ENCODE measurements around the gene CFAP91.

The CFAP91 gene

DNA sequence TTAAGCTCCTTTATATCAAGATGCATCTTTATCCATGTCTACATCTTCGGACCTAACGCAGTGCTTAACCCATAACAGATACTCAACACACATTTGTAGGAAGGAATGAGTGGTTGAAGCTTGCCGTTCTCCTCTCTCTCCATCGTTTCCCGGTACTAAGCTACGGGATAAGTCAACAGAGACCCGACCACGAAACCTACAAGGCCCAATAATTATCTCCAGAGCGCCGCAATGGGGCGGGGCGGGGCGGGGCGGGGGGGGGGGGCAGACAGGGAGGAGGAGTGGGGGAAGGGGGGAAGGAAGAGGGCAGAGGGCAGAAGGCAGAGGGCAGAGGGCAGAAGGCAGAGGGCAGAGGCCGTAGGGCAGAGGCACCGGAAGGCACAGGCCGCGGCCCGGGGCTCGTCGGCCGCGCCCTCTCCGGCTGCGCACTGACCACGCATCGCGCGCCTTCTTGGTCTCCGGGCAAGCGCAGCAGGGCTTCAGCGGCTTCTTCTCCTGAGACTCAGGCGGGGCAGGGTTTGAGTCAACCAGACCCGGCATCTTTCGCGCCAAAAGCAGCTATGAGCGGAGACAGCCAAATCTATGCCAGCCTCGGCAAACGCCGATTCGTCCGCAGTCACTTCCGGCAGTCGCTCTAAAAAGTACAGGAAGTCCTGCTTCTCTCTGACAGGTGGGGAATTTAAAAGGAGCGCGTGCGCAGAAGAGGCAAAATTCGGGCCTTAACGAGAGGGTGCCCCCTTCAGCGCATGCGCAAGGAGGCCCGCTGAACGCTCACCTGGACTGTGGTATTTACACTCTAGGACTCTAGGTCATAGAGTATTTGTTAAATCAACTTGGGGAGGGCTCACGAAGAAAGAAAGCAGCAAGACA is 25.8 kb upstream of the CFAP91 start, which contains the start of gene COX17 (continued):
- TF ChIP-seq, protein P1, sequence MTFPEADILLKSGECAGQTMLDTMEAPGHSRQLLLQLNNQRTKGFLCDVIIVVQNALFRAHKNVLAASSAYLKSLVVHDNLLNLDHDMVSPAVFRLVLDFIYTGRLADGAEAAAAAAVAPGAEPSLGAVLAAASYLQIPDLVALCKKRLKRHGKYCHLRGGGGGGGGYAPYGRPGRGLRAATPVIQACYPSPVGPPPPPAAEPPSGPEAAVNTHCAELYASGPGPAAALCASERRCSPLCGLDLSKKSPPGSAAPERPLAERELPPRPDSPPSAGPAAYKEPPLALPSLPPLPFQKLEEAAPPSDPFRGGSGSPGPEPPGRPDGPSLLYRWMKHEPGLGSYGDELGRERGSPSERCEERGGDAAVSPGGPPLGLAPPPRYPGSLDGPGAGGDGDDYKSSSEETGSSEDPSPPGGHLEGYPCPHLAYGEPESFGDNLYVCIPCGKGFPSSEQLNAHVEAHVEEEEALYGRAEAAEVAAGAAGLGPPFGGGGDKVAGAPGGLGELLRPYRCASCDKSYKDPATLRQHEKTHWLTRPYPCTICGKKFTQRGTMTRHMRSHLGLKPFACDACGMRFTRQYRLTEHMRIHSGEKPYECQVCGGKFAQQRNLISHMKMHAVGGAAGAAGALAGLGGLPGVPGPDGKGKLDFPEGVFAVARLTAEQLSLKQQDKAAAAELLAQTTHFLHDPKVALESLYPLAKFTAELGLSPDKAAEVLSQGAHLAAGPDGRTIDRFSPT (tag by site-specific recombination; IDR thresholded peaks at IDR 0.05), result peak; percentile 77
- no peak for TF ChIP-seq ZNF221 (tag by site-specific recombination; IDR thresholded peaks at IDR 0.05; ENCODE audit: borderline replicate concordance)
- TF ChIP-seq, protein P2, sequence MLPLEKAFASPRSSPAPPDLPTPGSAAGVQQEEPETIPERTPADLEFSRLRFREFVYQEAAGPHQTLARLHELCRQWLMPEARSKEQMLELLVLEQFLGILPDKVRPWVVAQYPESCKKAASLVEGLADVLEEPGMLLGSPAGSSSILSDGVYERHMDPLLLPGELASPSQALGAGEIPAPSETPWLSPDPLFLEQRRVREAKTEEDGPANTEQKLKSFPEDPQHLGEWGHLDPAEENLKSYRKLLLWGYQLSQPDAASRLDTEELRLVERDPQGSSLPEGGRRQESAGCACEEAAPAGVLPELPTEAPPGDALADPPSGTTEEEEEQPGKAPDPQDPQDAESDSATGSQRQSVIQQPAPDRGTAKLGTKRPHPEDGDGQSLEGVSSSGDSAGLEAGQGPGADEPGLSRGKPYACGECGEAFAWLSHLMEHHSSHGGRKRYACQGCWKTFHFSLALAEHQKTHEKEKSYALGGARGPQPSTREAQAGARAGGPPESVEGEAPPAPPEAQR (tag by site-specific recombination; IDR thresholded peaks at IDR 0.05), result no peak
- TF ChIP-seq ZNF394 (tag by site-specific recombination; IDR thresholded peaks at IDR 0.05; ENCODE audit: borderline replicate concordance), result peak; percentile 71; the same call in 1 of the 2 replicates
- no peak for TF ChIP-seq ZNF514 (tag by site-specific recombination; IDR thresholded peaks at IDR 0.05)
- TF ChIP-seq SCRT2 (tag by site-specific recombination; IDR thresholded peaks at IDR 0.05), result peak; percentile 86
- no peak for TF ChIP-seq ZNF837 (tag by site-specific recombination; IDR thresholded peaks at IDR 0.05)
- 0 out of 2 replicates have a peak, but pooled peaks have one; percentile 40 for TF ChIP-seq ZNF843 (tag by site-specific recombination; IDR thresholded peaks at IDR 0.05)
- 0 out of 2 replicates have a peak, but pooled peaks have one; percentile 59 for TF ChIP-seq SP3 (tag by site-specific recombination; IDR thresholded peaks at IDR 0.05)
- TF ChIP-seq ZNF335 (tag by site-specific recombination; conservative IDR thresholded peaks at IDR 0.05), result peak; percentile 75
- no peak for TF ChIP-seq ZNF248 (tag by site-specific recombination; IDR thresholded peaks at IDR 0.05)
- TF ChIP-seq ZBTB17 (tag by site-specific recombination; IDR thresholded peaks at IDR 0.05), result peak; percentile 73
- peak; percentile 67 for TF ChIP-seq ZEB2 (tag by site-specific recombination; IDR thresholded peaks at IDR 0.05)
- TF ChIP-seq ZNF292 (tag by site-specific recombination; IDR thresholded peaks at IDR 0.05; ENCODE audit: borderline replicate concordance, low read depth), result no peak
- no peak for TF ChIP-seq ZNF175 (tag by site-specific recombination; IDR thresholded peaks at IDR 0.05)
- no peak for TF ChIP-seq ZNF621 (tag by site-specific recombination; IDR thresholded peaks at IDR 0.05)
- no peak for TF ChIP-seq ZNF266 (tag by site-specific recombination; IDR thresholded peaks at IDR 0.05; ENCODE audit: low read depth)
- TF ChIP-seq, protein P3, sequence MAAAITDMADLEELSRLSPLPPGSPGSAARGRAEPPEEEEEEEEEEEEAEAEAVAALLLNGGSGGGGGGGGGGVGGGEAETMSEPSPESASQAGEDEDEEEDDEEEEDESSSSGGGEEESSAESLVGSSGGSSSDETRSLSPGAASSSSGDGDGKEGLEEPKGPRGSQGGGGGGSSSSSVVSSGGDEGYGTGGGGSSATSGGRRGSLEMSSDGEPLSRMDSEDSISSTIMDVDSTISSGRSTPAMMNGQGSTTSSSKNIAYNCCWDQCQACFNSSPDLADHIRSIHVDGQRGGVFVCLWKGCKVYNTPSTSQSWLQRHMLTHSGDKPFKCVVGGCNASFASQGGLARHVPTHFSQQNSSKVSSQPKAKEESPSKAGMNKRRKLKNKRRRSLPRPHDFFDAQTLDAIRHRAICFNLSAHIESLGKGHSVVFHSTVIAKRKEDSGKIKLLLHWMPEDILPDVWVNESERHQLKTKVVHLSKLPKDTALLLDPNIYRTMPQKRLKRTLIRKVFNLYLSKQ (tag by site-specific recombination; IDR thresholded peaks at IDR 0.05; ENCODE audit: borderline replicate concordance), result no peak
- TF ChIP-seq ZNF521 (tag by site-specific recombination; IDR thresholded peaks at IDR 0.05), result no peak
- no peak for TF ChIP-seq ZNF585B (tag by site-specific recombination; IDR thresholded peaks at IDR 0.05)
- TF ChIP-seq, protein P4, sequence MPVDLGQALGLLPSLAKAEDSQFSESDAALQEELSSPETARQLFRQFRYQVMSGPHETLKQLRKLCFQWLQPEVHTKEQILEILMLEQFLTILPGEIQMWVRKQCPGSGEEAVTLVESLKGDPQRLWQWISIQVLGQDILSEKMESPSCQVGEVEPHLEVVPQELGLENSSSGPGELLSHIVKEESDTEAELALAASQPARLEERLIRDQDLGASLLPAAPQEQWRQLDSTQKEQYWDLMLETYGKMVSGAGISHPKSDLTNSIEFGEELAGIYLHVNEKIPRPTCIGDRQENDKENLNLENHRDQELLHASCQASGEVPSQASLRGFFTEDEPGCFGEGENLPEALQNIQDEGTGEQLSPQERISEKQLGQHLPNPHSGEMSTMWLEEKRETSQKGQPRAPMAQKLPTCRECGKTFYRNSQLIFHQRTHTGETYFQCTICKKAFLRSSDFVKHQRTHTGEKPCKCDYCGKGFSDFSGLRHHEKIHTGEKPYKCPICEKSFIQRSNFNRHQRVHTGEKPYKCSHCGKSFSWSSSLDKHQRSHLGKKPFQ (tag by site-specific recombination; IDR thresholded peaks at IDR 0.05), result no peak
- TF ChIP-seq GLIS1 (tag by site-specific recombination; IDR thresholded peaks at IDR 0.05), result no peak
- TF ChIP-seq, protein P5, sequence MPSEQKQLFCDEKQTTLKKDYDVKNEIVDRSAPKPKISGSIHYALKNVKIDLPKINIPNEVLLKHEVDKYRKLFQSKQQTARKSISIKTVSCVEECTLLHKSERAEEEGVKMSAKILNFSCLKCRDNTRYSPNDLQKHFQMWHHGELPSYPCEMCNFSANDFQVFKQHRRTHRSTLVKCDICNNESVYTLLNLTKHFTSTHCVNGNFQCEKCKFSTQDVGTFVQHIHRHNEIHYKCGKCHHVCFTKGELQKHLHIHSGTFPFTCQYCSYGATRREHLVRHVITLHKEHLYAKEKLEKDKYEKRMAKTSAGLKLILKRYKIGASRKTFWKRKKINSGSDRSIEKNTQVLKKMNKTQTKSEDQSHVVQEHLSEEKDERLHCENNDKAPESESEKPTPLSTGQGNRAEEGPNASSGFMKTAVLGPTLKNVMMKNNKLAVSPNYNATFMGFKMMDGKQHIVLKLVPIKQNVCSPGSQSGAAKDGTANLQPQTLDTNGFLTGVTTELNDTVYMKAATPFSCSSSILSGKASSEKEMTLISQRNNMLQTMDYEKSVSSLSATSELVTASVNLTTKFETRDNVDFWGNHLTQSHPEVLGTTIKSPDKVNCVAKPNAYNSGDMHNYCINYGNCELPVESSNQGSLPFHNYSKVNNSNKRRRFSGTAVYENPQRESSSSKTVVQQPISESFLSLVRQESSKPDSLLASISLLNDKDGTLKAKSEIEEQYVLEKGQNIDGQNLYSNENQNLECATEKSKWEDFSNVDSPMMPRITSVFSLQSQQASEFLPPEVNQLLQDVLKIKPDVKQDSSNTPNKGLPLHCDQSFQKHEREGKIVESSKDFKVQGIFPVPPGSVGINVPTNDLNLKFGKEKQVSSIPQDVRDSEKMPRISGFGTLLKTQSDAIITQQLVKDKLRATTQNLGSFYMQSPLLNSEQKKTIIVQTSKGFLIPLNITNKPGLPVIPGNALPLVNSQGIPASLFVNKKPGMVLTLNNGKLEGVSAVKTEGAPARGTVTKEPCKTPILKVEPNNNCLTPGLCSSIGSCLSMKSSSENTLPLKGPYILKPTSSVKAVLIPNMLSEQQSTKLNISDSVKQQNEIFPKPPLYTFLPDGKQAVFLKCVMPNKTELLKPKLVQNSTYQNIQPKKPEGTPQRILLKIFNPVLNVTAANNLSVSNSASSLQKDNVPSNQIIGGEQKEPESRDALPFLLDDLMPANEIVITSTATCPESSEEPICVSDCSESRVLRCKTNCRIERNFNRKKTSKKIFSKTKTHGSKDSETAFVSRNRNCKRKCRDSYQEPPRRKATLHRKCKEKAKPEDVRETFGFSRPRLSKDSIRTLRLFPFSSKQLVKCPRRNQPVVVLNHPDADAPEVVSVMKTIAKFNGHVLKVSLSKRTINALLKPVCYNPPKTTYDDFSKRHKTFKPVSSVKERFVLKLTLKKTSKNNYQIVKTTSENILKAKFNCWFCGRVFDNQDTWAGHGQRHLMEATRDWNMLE (tag by site-specific recombination; conservative IDR thresholded peaks at IDR 0.05; ENCODE audit: low read depth), result peak; percentile 96
- no peak for TF ChIP-seq SCRT1 (tag by site-specific recombination; IDR thresholded peaks at IDR 0.05; ENCODE audit: borderline replicate concordance)
- TF ChIP-seq HOXA7 (CRISPR knock-in tag; IDR thresholded peaks at IDR 0.05; ENCODE audit: borderline replicate concordance), result no peak
- peak; percentile 36 for TF ChIP-seq ZBTB26 (tag by site-specific recombination; optimal IDR thresholded peaks at IDR 0.05)
